ENCODE data around the gene BLTP3A.
"Not testable (repeated sequence)": the region's sequence is repeated elsewhere in the genome, so short reads cannot be mapped to it uniquely, and the experiment has no call there.

The BLTP3A gene

DNA sequence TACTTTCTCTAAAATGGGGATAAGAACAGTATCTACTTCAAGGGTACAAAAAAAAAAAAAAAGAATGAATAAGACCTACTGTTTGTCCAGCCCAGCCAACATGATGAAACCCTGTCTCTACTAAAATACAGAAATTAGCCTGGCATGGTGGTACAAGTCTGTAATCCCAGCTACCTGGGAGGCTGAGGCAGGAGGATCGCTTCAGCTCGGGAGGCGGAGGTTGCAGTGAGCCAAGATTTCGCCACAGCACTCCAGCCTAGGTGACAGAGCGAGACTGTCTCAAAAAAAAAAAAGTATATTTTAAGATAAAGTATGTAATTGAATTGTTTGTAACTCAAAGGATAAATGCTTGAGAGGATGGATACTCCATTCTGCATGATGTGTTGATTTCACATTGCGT, 2.0 kb downstream of the BLTP3A start:
- DNase-seq = no peak

DNA sequence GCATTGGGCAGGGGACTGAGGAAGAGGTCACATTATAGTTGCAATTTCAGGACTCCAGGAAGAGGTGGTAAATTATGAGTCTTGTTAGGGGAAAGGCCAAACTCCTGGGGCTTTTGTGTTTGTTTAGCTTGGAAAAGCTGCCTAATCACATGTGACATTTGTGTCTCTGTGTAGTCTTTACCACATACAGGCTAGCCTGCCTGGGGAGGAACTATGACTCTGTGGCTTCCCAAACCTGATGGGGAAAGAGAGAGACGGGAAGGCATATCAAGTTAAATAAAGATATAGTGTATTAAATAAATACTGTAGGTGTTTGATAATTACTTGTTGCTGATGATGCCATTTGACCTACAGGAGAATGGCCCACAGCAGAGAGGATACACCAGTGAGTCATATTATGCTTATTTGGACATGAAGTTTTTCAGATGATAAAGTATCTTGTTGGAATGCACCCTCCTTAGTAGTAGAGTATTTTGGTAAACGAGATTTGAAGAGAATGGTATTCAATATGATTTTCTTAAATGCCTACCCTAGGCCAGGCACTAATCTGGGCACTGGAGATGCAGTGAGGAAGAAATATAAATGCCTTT, 4.0 kb downstream of the BLTP3A start:
- no peak for DNase-seq

DNA sequence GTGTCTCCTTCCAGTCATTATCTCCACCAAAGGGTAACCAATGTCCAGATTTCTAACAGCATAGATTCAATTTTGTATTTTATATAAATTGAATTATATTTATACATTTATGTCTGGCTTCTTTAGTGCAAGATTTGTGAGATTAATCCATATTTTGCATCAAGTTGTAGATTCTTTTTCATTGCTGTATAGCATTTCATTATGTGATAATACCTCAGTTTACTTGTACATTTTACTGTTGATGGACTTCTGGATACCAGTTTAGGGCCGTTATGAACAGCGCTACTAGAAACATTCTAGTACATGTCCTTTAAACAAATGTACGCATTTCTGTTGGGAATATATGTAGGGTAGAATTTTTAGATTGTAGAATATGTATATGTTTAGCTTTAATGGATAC, 6.2 kb downstream of the BLTP3A start:
- DNase-seq = no peak

DNA sequence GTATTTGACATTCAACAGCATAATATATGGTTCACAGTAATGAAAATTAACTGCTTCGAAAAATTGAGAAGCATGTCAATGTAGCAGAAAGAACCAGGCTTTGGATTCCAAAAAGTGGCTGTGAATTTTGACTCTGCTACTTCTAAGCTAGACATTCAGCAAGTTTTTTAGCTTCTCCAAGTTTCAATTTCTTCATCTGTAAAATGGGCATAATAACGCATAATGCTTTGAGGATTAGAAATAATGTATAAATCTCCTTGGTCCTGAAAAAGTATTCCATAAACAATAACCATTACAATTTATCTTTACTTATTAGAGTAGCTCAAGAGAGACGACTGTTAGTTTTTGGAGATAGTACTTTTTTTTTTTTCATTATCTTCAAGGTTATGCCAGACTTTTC, 7.7 kb downstream of the BLTP3A start:
- DNase-seq = no peak

DNA sequence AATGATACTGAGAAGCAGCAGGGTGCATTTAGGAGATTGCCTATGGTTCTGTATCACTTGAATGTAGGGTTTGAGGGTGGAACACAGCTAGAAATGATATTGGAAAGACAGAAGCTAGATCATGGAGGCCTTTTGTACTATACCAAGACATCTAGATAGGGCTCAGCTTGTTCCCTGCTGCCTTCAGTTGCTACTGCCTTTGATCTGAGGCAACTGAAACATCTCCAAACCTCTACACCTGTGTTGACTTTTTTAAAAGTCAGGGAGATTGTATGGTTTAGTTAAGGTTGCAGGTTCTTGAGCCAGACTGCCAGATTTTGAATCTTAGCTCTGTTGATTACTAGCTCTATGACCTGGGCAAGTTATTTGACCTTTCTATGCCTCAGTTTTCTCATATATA, 12.7 kb downstream of the BLTP3A start:
- DNase-seq = no peak

DNA sequence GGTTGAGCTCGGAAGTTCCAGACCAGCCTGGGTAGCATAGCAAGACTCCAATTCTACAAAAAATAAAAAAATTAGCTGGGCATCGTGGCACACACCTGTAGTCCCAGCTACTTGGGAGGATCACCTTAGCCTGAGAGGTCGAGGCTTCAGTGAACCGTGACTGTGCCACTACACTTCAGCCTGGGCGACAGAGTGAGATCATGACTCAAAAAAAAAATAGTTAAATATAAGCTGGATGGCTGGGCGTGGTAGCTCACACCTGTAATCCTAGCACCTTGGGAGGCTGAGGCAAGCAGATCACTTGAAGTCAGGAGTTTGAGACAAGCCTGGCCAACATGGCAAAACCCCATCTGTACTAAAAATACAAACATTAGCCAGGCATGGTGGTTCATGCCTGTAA, 13.2 kb downstream of the BLTP3A start:
- DNase-seq = not testable (repeated sequence)

DNA sequence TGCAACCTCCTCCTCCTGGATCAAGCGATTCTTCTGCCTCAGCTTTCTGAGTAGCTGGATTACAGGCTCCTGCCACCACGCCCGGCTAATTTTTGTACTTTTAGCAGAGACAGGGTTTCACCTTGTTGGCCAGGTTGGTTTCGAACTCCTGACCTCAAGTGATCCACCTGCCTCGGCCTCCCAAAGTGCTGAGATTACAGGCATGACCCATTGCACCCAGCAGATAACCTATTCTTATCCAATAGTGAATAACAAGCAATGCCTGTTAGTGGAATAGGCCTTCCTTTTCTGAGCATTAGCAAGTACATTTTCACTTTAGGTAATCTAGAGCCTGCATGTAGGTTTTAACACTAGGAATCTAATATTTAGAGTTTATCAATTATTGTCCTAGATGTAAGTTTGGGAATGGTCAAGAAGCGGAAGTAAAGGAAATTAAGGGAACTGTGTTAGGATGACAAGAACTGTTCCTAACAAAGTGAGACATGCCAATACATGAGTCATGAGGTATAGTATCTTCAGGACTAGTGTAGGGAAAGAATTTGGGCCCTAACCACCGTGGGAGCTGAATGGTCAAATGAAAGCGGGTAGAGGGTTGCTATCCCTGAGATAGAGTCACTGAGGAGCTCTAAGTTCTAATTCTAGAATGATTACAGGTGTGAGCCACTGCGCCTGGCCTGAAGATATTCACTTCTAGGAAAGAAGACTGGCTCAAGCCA, 15.0 kb downstream of the BLTP3A start:
- DNase-seq = no peak

DNA sequence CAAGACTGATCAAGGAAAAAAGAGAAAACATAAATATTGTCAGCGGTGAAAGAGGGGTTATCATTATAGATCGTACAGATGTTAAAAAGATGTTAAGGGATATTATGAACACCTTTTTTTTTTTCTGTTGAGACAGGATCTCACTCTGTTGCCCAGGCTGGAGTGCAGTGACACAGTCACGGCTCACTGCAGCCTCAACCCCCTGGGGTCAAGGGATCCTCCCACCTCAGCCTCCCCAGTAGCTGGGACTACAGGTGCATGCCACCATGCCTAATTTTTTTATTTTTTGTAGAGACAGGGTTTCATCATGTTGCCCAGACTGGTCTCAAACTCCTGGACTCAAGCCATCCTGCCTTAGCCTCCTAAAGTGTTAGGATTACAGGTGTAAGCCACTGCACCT, 16.6 kb downstream of the BLTP3A start:
- not testable (repeated sequence) for DNase-seq

DNA sequence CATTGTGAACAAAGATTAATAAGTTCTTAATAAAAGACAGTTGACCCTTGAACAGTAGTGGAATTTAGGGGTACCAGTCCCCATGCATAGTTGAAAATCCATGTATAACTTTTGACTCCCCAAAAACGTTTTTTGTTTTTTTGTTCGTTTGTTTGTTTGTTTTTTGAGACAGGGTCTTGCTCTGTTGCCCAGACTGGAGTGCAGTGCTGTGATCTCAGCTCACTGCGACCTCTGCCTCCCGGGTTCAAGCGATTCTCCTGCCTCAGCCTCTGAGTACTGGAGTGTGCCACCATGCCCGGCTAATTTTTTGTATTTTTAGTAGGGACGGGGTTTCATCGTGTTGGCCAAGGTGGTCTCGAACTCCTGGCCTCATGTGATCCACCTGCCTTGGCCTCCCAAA, 17.5 kb downstream of the BLTP3A start:
- DNase-seq = not testable (repeated sequence)

DNA sequence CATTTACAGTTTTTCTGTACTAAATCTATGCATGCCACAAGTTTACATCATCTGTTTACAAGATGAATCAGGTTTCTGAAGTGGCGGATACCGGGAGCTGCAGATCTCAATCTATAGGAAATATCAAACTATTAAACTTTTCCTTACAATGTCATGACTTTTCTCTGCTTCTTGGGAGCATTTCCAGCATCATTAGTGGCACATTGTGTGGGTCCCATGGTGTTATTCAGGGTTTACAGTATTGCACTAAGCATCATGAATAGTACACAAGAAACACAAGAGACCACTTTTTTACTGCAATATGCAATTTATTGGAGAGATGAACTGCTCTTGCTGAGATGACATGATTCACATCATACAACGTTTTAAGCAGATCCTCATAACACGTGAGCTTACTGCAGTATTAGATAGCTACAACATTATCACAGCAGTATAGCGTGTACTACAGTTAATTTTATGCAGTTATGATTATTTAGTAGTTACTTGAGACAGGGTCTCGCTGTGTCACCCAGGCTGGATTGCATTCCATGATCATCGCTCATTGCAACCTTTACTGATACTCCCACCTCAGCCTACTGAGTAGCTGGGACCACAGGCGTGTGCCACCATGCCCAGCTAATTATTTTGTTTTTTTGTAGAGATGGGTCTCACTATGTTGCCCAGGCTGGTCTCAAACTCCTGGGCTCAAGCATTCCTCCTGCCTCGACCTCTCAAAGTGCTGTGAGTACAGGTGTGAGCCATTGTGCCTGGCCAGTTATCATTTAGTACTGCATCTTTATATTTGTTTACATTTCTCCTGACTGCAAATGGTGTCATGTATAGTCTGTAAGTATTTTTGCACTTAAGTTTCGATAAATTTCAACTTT, 18.4 kb downstream of the BLTP3A start:
- DNase-seq = no peak

DNA sequence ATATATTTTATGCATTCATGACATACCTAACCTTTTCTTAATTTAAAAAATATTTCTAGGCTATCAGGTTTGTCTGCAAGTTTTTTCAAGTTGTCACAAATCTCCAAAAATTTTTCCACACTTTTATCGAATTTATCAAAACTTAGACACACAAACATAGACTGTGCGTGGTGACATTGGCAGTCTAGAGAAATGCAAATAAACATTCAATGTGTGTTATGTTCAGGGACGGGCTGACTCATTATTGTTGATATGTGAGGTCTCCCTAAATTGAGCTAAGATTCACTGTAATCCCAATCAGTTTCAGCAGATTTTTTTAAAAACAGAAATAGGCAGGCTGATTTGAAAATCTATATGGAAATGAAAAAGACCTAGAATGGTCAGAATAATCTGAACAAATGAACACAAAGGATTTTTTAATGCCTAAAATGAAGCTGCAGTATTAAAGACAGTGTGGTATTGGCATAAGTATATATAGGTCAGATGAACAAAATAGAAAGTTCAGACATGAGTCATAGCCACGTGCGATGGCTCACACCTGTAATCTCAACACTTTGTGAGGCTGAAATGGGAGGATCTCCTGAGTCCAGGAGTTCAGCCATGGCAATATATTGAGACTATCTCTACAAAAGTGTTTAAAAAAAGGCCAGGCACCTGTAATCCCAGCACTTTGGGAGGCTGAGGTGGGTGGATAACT, 19.2 kb downstream of the BLTP3A start:
- DNase-seq = no peak

DNA sequence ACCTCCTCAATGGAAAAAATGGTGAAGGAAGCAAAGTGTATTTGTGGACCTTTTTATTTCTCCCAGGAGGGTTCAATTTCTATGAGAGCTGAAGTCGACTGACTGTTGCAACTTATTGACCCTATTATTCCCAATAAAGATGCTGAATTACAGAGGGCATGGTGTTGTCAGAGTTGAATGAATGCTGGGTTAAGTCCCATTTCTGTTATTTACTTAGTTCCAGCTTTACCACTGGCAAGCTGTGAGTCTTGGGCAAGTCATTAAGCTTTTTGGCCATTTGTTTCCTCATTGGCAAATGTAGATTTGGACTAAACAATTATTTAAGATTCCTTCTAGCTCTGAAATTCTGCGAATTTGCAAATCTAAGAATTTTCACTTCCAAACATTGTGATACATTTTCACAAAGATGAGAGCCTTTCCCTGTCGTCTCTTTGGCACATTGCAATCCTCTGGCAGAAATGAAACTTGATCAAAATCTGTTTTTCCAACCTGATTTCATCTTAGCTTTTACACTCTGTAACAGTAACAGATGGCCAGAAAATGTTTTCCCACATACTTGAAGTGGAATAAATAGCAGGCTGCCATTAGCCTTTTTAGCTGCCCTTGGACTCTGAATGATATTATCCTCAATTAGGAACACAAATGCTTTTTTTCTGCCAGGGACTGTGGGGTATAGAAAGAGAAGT, 21.3 kb downstream of the BLTP3A start:
- DNase-seq = no peak

DNA sequence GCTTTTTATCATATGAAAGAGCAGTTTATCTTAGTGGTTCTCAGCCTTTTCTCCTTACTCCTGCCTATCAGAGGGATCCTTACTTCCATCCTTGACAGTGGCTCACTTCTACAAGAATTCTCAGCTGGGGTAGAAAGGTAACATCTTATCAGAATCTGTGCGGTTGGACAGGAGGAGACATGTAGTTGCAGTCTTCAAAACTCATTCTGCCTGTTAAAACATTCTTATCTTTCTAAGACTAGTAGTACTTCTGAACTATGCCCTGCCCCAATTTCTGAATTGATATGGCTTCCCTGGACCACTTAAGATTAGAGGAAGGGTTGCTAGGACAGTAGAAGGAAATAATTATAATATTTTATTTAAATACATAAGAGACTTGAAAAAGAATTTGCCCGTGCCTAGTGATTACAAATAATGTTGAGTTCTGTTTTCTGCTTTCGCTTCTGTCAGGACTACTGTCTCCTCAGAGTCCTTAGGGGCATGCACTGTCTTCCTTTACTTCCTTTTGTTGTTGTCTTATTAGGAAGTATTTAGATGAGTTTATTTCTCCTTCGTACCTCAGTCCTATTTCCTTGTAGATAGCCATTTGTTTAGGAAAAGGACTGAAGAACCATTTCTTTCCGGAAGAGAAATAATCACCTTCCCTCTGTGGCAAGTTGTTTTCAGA, 24.9 kb downstream of the BLTP3A start:
- no peak for DNase-seq

DNA sequence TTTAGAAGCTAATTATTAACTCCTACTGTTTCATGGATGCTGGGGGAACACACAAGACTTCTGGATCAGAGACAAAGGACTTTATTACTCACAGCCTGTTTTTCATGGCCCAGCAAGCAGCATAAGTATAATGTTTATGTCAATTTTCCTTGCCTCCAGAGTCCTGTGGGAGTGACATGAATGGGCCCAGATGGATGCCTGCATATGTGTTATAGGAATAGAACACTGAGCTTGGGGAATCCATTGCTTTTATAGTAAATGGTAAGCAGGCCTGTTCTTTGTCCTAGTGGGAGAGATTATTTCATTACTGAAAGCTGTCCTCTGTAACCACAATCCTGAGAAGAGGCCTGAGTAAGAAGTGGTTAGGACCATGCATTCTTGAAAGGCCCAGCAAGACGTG, 25.6 kb downstream of the BLTP3A start:
- DNase-seq = no peak

DNA sequence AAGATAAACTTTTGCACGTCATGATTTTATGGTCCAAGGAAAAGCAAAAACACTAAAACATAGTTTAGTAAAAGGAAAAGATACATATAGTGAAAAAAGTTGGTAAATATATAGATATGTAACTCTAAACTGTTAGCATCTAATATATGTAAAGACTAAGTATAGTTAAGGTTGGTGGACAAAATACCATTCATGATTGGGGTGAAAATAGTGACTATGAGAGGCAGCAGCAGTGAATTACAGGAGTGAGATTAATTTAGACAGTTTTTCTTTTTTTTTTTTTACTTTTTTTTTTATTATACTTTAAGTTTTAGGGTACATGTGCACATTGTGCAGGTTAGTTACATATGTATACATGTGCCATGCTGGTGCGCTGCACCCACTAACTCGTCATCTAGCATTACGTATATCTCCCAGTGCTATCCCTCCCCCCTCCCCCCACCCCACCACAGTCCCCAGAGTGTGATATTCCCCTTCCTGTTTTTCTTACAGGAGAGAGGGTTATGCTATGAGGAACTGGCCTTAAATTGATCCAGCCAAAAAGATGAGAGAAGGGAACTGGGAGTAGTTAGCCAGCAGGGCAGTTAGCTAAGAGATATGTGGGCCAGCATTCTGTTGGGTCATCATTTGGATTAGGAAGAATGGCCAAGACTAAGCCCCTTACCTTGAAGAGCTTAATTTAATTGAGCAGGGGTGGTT, 27.1 kb downstream of the BLTP3A start:
- DNase-seq = not testable (repeated sequence)

DNA sequence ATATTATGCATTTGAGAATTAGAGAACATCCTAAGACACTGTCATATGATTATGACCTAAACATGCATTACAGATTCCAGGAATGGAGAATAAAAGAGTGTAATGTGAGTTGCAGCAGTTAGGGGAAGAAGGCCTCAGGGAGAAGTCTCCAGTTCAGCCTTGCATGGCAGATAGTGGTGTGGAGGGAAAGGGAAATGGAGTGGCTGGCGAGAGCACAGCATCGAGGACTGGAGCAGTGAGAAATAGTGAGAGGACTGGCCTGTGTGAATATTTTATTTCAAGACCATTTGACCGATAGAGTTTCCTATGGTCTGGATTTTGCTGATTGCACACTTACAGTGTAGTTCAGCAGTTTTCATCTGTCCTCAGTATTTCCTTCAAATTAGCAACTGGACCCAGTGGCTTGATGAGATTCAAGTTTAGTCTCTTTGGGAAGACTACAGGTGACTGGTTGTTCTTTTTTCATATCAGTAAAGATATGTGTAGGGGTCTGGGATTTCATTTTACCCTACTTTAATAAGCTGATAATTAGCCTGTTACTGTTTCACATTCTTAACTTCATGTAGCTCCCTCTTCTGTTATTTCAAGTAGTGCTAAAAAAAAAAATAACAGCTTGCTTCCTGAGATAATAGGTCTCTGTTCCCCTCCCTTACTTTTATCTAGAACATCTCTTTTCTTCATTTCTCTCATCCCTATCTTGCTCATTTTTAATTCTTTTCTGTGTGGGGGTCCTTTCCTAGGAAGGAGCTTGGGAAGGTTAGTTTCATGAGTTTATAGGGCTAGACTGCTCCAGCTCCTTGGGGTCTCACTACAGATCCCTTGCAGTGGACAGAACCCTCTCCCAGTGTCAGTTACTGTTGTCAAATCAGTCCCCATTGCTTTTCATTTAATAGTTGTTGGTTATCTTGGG, 27.9 kb downstream of the BLTP3A start:
- no peak for DNase-seq

DNA sequence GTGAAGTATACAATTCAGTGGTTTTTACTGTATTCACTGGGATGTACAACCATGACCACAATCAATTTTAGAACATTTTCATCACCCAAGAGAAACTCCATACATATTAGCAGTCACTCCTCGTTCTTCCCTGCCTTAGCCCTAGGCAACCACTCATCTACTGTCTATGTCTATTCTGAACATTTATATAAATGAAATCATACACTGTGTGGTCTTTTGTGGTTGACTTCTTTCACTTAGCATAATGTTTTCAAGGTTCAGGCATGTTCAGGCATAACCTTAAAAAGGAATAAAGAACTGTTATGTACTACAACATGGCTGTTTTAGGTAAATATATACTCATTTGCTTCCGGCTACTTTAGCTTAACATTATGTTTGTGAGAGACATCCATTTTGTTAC, 37.3 kb downstream of the BLTP3A start:
- DNase-seq = no peak

DNA sequence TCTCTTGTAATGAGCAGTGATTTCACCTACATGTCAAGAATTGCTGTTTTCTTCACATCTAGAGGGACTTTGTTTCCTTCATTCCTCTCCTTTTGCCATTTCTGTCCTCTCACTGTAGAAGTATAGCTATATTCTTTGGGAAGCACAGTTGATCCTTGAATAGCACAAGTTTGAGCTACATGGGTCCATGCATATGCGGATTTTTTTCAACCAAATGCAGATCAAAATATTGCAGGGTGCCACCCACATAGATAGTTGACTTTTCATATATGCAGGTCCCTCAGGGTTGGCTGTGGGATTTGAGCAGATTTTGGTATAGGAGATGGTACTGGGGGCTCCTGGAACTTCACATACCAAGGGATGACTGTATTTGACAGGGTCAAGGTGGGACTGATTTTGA, 41.1 kb downstream of the BLTP3A start:
- no peak for DNase-seq

DNA sequence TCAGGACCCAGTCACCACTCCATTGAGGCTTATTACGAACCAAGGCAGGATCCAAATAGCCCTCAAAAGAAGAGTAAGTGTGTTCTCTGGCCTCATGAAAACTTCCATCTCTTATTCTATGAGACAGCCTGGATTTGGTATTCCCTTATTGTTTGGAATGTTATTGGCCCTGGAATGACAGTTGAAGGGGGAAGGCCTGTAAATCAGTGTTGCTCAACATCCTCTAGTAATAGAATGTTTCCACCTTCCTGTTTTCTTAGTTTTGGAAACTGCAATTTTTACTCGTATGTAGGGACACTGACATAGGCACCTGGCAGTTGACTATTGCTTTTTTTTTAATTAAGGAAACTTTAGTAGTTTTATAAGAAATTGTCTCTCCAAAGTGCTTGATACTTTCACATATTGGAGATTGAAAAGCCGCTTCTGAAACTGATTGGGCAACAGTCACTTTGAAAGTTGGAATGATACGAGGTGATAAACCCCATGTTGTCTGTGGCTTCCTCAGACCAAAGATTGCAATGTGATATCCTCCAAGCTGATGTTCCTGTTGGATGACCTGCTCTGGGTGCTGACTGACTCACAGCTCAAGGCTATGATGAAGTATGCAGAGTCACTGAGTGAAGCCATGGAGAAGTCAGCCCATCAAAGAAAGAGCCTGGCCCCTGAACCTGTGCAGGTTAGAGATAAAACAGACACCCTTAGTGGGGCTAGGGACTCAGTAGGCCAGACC, 43.1 kb downstream of the BLTP3A start:
- no peak for DNase-seq

DNA sequence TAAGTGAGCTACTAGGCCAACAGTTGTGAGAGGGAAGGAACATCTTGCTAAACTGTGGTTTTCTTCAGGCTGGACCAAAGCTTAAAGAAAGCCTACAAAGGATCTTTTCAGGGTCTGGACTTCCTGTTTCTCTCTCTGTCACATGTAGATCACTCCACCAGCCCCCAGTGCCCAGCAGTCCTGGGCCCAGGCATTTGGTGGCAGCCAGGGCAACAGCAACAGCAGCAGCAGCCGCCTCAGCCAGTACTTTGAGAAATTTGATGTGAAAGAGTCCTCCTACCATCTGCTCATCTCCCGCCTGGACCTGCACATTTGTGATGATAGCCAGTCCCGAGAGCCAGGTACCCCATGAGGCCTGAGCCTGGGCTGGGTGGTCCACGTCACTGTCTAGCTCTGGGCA, 44.1 kb downstream of the BLTP3A start:
- DNase-seq = no peak
